Liver (tissue), 9 donors: ENCODE results near the gene MAMDC4. TPM values are rescaled to one million over a fixed set of nuclear protein-coding genes. Genes with fewer than 3 reads are reported as not detected.

Experiments used
- DNase-seq: peaks from one replicate; pipeline ENCODE4 v3.0.0-alpha.2; 2017; ENCODE audit warnings: low spot score
- H3K27ac ChIP-seq, 2 donors: one replicate each; pipeline ENCODE4 v1.7.0; 2013; ENCODE audit warnings: inconsistent platforms in 2 of 2, low read length in 2 of 2, control low read depth in 1 of 2, low read depth in 1 of 2, mild to moderate bottlenecking in 1 of 2
- H3K27me3 ChIP-seq, 4 donors: one replicate each; pipeline versions ENCODE4 v1.6.1 to v1.7.0; 2013; ENCODE audit warnings: low read length in 3 of 4, inconsistent platforms in 1 of 4, mild to moderate bottlenecking in 1 of 4, moderate library complexity in 1 of 4; ENCODE audit not compliant: control insufficient read depth in 4 of 4, insufficient read depth in 4 of 4
- H3K36me3 ChIP-seq, 4 donors: one replicate each; pipeline versions ENCODE4 v1.6.1 to v1.7.0; 2013; ENCODE audit warnings: low read length in 3 of 4, mild to moderate bottlenecking in 3 of 4, low read depth in 1 of 4, moderate library complexity in 1 of 4; ENCODE audit not compliant: control insufficient read depth in 4 of 4, insufficient read depth in 3 of 4
- H3K4me1 ChIP-seq, 4 donors: one replicate each; pipeline versions ENCODE4 v1.6.1 to v1.7.0; 2013; ENCODE audit warnings: low read length in 3 of 4, mild to moderate bottlenecking in 3 of 4, moderate library complexity in 1 of 4; ENCODE audit not compliant: control insufficient read depth in 4 of 4, insufficient read depth in 4 of 4
- H3K4me3 ChIP-seq, 3 donors: one replicate each; pipeline versions ENCODE4 v1.6.1 to v1.7.0; 2013; ENCODE audit warnings: low read length in 3 of 3, control low read depth in 1 of 3, low read depth in 1 of 3, mild to moderate bottlenecking in 1 of 3
- H3K9ac ChIP-seq, 2 donors: one replicate each; pipeline ENCODE4 v1.7.0; 2013; ENCODE audit warnings: low read length in 2 of 2, mild to moderate bottlenecking in 2 of 2, moderate library complexity in 2 of 2, control low read depth in 1 of 2, low read depth in 1 of 2
- H3K9me3 ChIP-seq, 4 donors: one replicate each; pipeline versions ENCODE4 v1.6.1 to v1.7.0; 2013; ENCODE audit warnings: low read length in 3 of 4; ENCODE audit not compliant: control insufficient read depth in 4 of 4
- EGR1 ChIP-seq, 2 donors: IDR thresholded peaks; 2 replicates each; pipeline ENCODE4 v1.6.1; 2016 to 2018; ENCODE audit warnings: antibody characterized with exemption in 2 of 2, low read depth in 2 of 2
- FOXA1 ChIP-seq: IDR thresholded peaks from 2 replicates; pipeline ENCODE4 v1.6.1; 2016; ENCODE audit warnings: antibody characterized with exemption
- FOXA2 ChIP-seq: IDR thresholded peaks from 2 replicates; pipeline ENCODE4 v1.6.1; 2016; ENCODE audit warnings: antibody characterized with exemption
- GABPA ChIP-seq, 2 donors: IDR thresholded peaks in 1 of 2; conservative IDR thresholded peaks in 1 of 2; 2 replicates each; pipeline ENCODE4 v1.6.1; 2016; ENCODE audit warnings: antibody characterized with exemption in 2 of 2, mild to moderate bottlenecking in 1 of 2, moderate library complexity in 1 of 2
- HNF4A ChIP-seq, 2 donors: conservative IDR thresholded peaks; 2 replicates each; pipeline ENCODE4 v1.6.1; 2016; ENCODE audit warnings: antibody characterized with exemption in 2 of 2, mild to moderate bottlenecking in 2 of 2
- JUND ChIP-seq, 2 donors: IDR thresholded peaks; 2 replicates each; pipeline ENCODE4 v1.6.1; 2016; ENCODE audit warnings: antibody characterized with exemption in 2 of 2
- NR2F2 ChIP-seq: IDR thresholded peaks from 2 replicates; pipeline ENCODE4 v1.6.1; 2016; ENCODE audit warnings: antibody characterized with exemption
- RAD21 ChIP-seq, 2 donors: IDR thresholded peaks; 2 replicates each; pipeline ENCODE4 v1.6.1; 2016; ENCODE audit warnings: antibody characterized with exemption in 2 of 2, mild to moderate bottlenecking in 2 of 2
- RXRA ChIP-seq, 2 donors: IDR thresholded peaks; 2 replicates each; pipeline ENCODE4 v1.6.1; 2017 to 2018; ENCODE audit warnings: antibody characterized with exemption in 2 of 2, mild to moderate bottlenecking in 1 of 2
- SP1 ChIP-seq: IDR thresholded peaks from 2 replicates; pipeline ENCODE4 v1.6.1; 2018; ENCODE audit warnings: antibody characterized with exemption, mild to moderate bottlenecking
- TAF1 ChIP-seq: conservative IDR thresholded peaks from 2 replicates; pipeline ENCODE4 v1.6.1; 2016; ENCODE audit warnings: antibody characterized with exemption, mild to moderate bottlenecking
- YY1 ChIP-seq: IDR thresholded peaks from 2 replicates; pipeline ENCODE4 v1.6.1; 2016; ENCODE audit warnings: antibody characterized with exemption, mild to moderate bottlenecking
- WGBS: extraction: QIAGEN DNeasy Blood & Tissue Kit; methylation state at CpG from one replicate; pipeline ENCODE4 v1.1.7; 2013; 5-methylcytosine and 5-hydroxymethylcytosine counted together
- polyA plus RNA-seq, 2 donors: library from polyadenylated mRNA; stranded (reverse) in 1 of 2; unstranded in 1 of 2; fragments of 200-250 nt in 1 of 2; fragments of >200 nt in 1 of 2; fragmentation: Nextera tagmentation in 1 of 2; extraction: Ambion mirVana in 1 of 2; gene quantifications; one replicate each; pipeline versions ENCODE4 v1.2.1 to v1.2.3, GENCODE V29; 2013 to 2015
- total RNA-seq, 2 donors: library from RNA; depleted of rRNA; stranded (reverse); fragments of >200 nt; gene quantifications; one replicate each; pipeline ENCODE4 v1.2.3, GENCODE V29; 2014
- TF ChIP-seq, protein P1 (sequence below): IDR thresholded peaks from 2 replicates; pipeline ENCODE4 v1.6.1; 2016; ENCODE audit warnings: antibody characterized with exemption, mild to moderate bottlenecking
- TF ChIP-seq, protein P2 (sequence below): fragments of 150-350 bp; IDR thresholded peaks from 2 replicates; pipeline ENCODE4 v1.5.1; 2017; ENCODE audit warnings: improper control_type of control experiment, low read depth, low read length; ENCODE audit not compliant: missing input control
- TF ChIP-seq, protein P3 (sequence below): IDR thresholded peaks from 2 replicates; pipeline ENCODE4 v1.6.1; 2016; ENCODE audit warnings: antibody characterized with exemption
- TF ChIP-seq, protein P4 (sequence below): IDR thresholded peaks from 2 replicates; pipeline ENCODE4 v1.6.1; 2016; ENCODE audit warnings: antibody characterized with exemption
- TF ChIP-seq, protein P5 (sequence below): IDR thresholded peaks from 2 replicates; pipeline ENCODE4 v1.6.1; 2016; ENCODE audit warnings: antibody characterized with exemption
- donor health status: healthy.
- donor health status: healthy.
- donor health status: healthy.
- donor health status: healthy.
- donor health status: healthy.

Gene MAMDC4
- total and polyA plus RNA-seq, 4 donors, result 2.4 to 8.1 (median 3.9) TPM

DNA sequence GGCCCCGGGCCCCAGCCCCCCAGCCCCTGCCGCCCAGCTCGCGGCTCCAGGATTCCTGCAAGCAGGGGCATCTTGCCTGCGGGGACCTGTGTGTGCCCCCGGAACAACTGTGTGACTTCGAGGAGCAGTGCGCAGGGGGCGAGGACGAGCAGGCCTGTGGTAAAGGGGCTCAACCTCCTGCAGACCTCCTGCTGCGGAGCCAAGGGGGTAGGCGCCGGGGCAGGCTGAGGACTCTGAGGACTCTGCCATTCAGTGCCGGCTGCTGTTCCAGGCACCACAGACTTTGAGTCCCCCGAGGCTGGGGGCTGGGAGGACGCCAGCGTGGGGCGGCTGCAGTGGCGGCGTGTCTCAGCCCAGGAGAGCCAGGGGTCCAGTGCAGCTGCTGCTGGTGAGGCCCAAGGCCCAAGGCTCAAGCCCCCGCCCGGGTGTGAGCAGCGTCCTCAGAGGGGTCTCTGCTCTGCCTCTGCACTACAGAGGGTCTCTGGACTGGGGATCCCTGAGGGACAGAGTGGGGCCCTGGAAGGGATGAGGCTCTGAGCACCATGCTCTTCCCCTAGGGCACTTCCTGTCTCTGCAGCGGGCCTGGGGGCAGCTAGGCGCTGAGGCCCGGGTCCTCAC, 3.4 kb downstream of the MAMDC4 start:
- peaks cover 0 to 3% (median 0%) of the 10 kb centered on the region in 4 donors for H3K36me3 ChIP-seq

DNA sequence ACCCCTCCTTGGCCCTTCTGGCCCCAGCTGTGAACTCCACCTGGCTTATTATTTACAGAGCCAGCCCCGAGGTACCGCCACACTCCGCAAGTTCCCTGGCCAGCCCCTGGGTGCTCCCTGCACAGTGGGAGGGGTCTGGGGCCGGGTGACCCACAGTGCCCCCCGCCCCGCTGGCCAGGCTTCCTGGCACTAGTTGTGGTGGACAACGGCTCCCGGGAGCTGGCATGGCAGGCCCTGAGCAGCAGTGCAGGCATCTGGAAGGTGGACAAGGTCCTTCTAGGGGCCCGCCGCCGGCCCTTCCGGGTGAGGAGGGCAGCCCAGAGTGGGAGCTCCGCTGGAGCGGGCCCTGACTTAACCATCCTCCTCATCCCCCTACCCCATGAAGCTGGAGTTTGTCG, 3.9 kb downstream of the MAMDC4 start:
- H3K4me1 ChIP-seq, result peaks cover 27 to 71% (median 46%) of the 10 kb centered on the region in 4 donors
- no peak overlapping the region for H3K27ac ChIP-seq
- no peaks in the 10 kb centered on the region for H3K9me3 ChIP-seq
- 58% methylated on average over 15 of the region's 15 CpGs for WGBS
- DNase-seq, result no peak
- H3K27me3 ChIP-seq, result no peaks in the 10 kb centered on the region
- peaks cover 0 to 3% (median under 1%) of the 10 kb centered on the region in 4 donors for H3K36me3 ChIP-seq
- TF ChIP-seq SP1, result no peak
- TF ChIP-seq, protein P1, sequence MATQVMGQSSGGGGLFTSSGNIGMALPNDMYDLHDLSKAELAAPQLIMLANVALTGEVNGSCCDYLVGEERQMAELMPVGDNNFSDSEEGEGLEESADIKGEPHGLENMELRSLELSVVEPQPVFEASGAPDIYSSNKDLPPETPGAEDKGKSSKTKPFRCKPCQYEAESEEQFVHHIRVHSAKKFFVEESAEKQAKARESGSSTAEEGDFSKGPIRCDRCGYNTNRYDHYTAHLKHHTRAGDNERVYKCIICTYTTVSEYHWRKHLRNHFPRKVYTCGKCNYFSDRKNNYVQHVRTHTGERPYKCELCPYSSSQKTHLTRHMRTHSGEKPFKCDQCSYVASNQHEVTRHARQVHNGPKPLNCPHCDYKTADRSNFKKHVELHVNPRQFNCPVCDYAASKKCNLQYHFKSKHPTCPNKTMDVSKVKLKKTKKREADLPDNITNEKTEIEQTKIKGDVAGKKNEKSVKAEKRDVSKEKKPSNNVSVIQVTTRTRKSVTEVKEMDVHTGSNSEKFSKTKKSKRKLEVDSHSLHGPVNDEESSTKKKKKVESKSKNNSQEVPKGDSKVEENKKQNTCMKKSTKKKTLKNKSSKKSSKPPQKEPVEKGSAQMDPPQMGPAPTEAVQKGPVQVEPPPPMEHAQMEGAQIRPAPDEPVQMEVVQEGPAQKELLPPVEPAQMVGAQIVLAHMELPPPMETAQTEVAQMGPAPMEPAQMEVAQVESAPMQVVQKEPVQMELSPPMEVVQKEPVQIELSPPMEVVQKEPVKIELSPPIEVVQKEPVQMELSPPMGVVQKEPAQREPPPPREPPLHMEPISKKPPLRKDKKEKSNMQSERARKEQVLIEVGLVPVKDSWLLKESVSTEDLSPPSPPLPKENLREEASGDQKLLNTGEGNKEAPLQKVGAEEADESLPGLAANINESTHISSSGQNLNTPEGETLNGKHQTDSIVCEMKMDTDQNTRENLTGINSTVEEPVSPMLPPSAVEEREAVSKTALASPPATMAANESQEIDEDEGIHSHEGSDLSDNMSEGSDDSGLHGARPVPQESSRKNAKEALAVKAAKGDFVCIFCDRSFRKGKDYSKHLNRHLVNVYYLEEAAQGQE, result no peak
- no peak for TF ChIP-seq GABPA (IDR thresholded peaks at IDR 0.05 in 1 of 2, conservative IDR thresholded peaks at IDR 0.05 in 1 of 2)
- no peak for TF ChIP-seq RXRA (IDR thresholded peaks at IDR 0.05)
- TF ChIP-seq RAD21 (IDR thresholded peaks at IDR 0.05), result no peak
- TF ChIP-seq, protein P2, sequence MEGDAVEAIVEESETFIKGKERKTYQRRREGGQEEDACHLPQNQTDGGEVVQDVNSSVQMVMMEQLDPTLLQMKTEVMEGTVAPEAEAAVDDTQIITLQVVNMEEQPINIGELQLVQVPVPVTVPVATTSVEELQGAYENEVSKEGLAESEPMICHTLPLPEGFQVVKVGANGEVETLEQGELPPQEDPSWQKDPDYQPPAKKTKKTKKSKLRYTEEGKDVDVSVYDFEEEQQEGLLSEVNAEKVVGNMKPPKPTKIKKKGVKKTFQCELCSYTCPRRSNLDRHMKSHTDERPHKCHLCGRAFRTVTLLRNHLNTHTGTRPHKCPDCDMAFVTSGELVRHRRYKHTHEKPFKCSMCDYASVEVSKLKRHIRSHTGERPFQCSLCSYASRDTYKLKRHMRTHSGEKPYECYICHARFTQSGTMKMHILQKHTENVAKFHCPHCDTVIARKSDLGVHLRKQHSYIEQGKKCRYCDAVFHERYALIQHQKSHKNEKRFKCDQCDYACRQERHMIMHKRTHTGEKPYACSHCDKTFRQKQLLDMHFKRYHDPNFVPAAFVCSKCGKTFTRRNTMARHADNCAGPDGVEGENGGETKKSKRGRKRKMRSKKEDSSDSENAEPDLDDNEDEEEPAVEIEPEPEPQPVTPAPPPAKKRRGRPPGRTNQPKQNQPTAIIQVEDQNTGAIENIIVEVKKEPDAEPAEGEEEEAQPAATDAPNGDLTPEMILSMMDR, result no peak
- no peak for TF ChIP-seq YY1
- TF ChIP-seq, protein P3, sequence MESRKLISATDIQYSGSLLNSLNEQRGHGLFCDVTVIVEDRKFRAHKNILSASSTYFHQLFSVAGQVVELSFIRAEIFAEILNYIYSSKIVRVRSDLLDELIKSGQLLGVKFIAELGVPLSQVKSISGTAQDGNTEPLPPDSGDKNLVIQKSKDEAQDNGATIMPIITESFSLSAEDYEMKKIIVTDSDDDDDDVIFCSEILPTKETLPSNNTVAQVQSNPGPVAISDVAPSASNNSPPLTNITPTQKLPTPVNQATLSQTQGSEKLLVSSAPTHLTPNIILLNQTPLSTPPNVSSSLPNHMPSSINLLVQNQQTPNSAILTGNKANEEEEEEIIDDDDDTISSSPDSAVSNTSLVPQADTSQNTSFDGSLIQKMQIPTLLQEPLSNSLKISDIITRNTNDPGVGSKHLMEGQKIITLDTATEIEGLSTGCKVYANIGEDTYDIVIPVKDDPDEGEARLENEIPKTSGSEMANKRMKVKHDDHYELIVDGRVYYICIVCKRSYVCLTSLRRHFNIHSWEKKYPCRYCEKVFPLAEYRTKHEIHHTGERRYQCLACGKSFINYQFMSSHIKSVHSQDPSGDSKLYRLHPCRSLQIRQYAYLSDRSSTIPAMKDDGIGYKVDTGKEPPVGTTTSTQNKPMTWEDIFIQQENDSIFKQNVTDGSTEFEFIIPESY, result no peak
- no peak for TF ChIP-seq TAF1
- no peak for TF ChIP-seq FOXA1
- TF ChIP-seq HNF4A (conservative IDR thresholded peaks at IDR 0.05), result no peak
- TF ChIP-seq EGR1 (IDR thresholded peaks at IDR 0.05; ENCODE audit: low read depth in 2 of 2), result no peak
- TF ChIP-seq, protein P4, sequence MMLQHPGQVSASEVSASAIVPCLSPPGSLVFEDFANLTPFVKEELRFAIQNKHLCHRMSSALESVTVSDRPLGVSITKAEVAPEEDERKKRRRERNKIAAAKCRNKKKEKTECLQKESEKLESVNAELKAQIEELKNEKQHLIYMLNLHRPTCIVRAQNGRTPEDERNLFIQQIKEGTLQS, result no peak
- TF ChIP-seq, protein P5, sequence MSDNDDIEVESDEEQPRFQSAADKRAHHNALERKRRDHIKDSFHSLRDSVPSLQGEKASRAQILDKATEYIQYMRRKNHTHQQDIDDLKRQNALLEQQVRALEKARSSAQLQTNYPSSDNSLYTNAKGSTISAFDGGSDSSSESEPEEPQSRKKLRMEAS, result no peak
- TF ChIP-seq FOXA2, result no peak
- TF ChIP-seq NR2F2, result no peak
- no peak for TF ChIP-seq JUND (IDR thresholded peaks at IDR 0.05)
- no peak overlapping the region for H3K9ac ChIP-seq
- H3K4me3 ChIP-seq, result no peak overlapping the region

More for the DNA sequence above, 3.4 kb downstream of the MAMDC4 start:
- WGBS, result 89% methylated on average over 26 of the region's 26 CpGs
- Histone ChIP-seq H3K9me3 (no peaks in the 10 kb centered on the region), H3K9ac (no peak overlapping the region), H3K4me3 (no peak overlapping the region), H3K4me1 (peaks cover 31 to 71% (median 46%) of the 10 kb centered on the region in 4 donors), H3K27ac (no peak overlapping the region), H3K27me3 (no peaks in the 10 kb centered on the region)
- DNase-seq, result no peak
- TF ChIP-seq NR2F2, result no peak
- no peak for TF ChIP-seq EGR1 (IDR thresholded peaks at IDR 0.05; ENCODE audit: low read depth in 2 of 2)
- TF ChIP-seq JUND (IDR thresholded peaks at IDR 0.05), result no peak
- TF ChIP-seq YY1, result no peak
- no peak for TF ChIP-seq TAF1
- no peak for TF ChIP-seq GABPA (IDR thresholded peaks at IDR 0.05 in 1 of 2, conservative IDR thresholded peaks at IDR 0.05 in 1 of 2)
- TF ChIP-seq SP1, result no peak
- TF ChIP-seq, protein P2, result no peak
- TF ChIP-seq, protein P5, result no peak
